GM23338 (cell line): Measurements from ENCODE around the gene CLEC7A. TPM values are rescaled to one million over a fixed set of nuclear protein-coding genes. Genes with fewer than 3 reads are reported as not detected.

Experiments
- ATAC-seq: fragments of 200-7000 bp; cut with Tn5 transposase; 3 replicates; pipeline ENCODE4 v1.9.1; 2020
- DNase-seq: peaks from one replicate; pipeline ENCODE4 v3.0.0-alpha.2; 2015; ENCODE audit warnings: low spot score
- H2AFZ ChIP-seq: fragments of 200-600 bp; sonication (generic); 2 replicates; pipeline ENCODE4 v1.8.0; 2016; ENCODE audit warnings: antibody characterized with exemption, mild to moderate bottlenecking, moderate library complexity
- H3F3A ChIP-seq: fragments of 200-600 bp; sonication (generic); replicated peaks from 2 replicates; pipeline ENCODE4 v1.8.0; 2017; ENCODE audit warnings: antibody characterized with exemption, mixed run types, low read depth
- H3K27ac ChIP-seq: fragments of 200-600 bp; sonication (generic); 2 replicates; pipeline ENCODE4 v1.6.1; 2016; ENCODE audit warnings: low read depth
- H3K27me3 ChIP-seq: fragments of 200-600 bp; sonication (generic); 2 replicates; pipeline ENCODE4 v1.8.0; 2016; ENCODE audit warnings: mild to moderate bottlenecking, mixed run types, moderate library complexity; ENCODE audit not compliant: insufficient read depth
- H3K36me3 ChIP-seq: fragments of 200-600 bp; sonication (generic); 2 replicates; pipeline ENCODE4 v1.8.0; 2016; ENCODE audit warnings: mild to moderate bottlenecking; ENCODE audit not compliant: insufficient read depth
- H3K4me1 ChIP-seq: fragments of 200-600 bp; sonication (generic); 2 replicates; pipeline ENCODE4 v1.8.0; 2016; ENCODE audit warnings: mild to moderate bottlenecking, moderate library complexity; ENCODE audit not compliant: insufficient read depth
- H3K4me2 ChIP-seq: fragments of 200-600 bp; sonication (generic); 2 replicates; pipeline ENCODE4 v1.7.1; 2017; ENCODE audit warnings: mixed run types
- H3K4me3 ChIP-seq: fragments of 200-600 bp; sonication (generic); 2 replicates; pipeline ENCODE4 v1.6.1; 2016; ENCODE audit warnings: mixed run types
- H3K79me2 ChIP-seq: fragments of 200-600 bp; sonication (generic); replicated peaks from 2 replicates; pipeline ENCODE4 v1.8.0; 2017; ENCODE audit warnings: mild to moderate bottlenecking; ENCODE audit not compliant: insufficient read depth
- H3K9me2 ChIP-seq: fragments of 200-600 bp; sonication (generic); 2 replicates; pipeline ENCODE4 v1.8.0; 2017; ENCODE audit not compliant: insufficient read depth
- H4K20me1 ChIP-seq: fragments of 200-600 bp; sonication (generic); replicated peaks from 2 replicates; pipeline ENCODE4 v1.8.0; 2017; ENCODE audit warnings: mild to moderate bottlenecking; ENCODE audit not compliant: insufficient read depth
- H3K27ac Mint-ChIP-seq: 2 replicates; pipeline ENCODE4 v1.8.0; 2020; ENCODE audit warnings: inconsistent platforms, mild to moderate bottlenecking, moderate library complexity, mixed read lengths
- H3K27me3 Mint-ChIP-seq: 3 replicates; pipeline ENCODE4 v1.8.0; 2022; ENCODE audit warnings: low read depth, mild to moderate bottlenecking, moderate library complexity, mixed read lengths, inconsistent platforms; ENCODE audit not compliant: insufficient read depth, poor library complexity
- H3K36me3 Mint-ChIP-seq: 3 replicates; pipeline ENCODE4 v1.8.0; 2021; ENCODE audit warnings: low read depth, mild to moderate bottlenecking, inconsistent platforms, moderate library complexity, mixed read lengths
- H3K4me1 Mint-ChIP-seq: 3 replicates; pipeline ENCODE4 v1.8.0; 2020; ENCODE audit warnings: mild to moderate bottlenecking, inconsistent platforms, mixed read lengths
- H3K4me3 Mint-ChIP-seq: 3 replicates; pipeline ENCODE4 v1.8.0; 2021; ENCODE audit warnings: moderate library complexity, mild to moderate bottlenecking, inconsistent platforms, mixed read lengths
- H3K9me3 Mint-ChIP-seq: 3 replicates; pipeline ENCODE4 v1.8.0; 2020; ENCODE audit warnings: moderate library complexity, mild to moderate bottlenecking, inconsistent platforms, mixed read lengths
- CREB1 ChIP-seq: fragments of 250-450 bp; sonication (Bioruptor Pico); IDR thresholded peaks from 2 replicates; pipeline ENCODE4 v1.5.0; 2020; ENCODE audit warnings: low read depth, mild to moderate bottlenecking, moderate library complexity
- CTCF ChIP-seq, 2 experiments: fragments of 200-600 bp in 1 of 2; sonication (generic) in 1 of 2; conservative IDR thresholded peaks; 2 replicates each; pipeline versions ENCODE4 v1.5.1 to v1.6.1; 2016 to 2017; ENCODE audit warnings: antibody characterized with exemption in 2 of 2, low read depth in 2 of 2, mild to moderate bottlenecking in 2 of 2, moderate library complexity in 1 of 2
- ETS1 ChIP-seq: IDR thresholded peaks from 2 replicates; pipeline ENCODE4 v1.6.1; 2016; ENCODE audit warnings: antibody characterized with exemption
- EZH2 ChIP-seq: fragments of 200-600 bp; sonication (generic); IDR thresholded peaks from one replicate; pipeline ENCODE4 v1.8.0; 2017; ENCODE audit warnings: antibody characterized with exemption, mild to moderate bottlenecking, low read depth; ENCODE audit not compliant: unreplicated experiment
- EZH2phosphoT487 ChIP-seq: fragments of 200-600 bp; sonication (generic); IDR thresholded peaks from one replicate; pipeline ENCODE4 v1.8.1; 2018; ENCODE audit warnings: antibody characterized with exemption; ENCODE audit not compliant: unreplicated experiment
- JUNB ChIP-seq: IDR thresholded peaks from one replicate; pipeline ENCODE4 v1.6.1; 2016; ENCODE audit warnings: antibody characterized with exemption; ENCODE audit not compliant: unreplicated experiment
- NANOG ChIP-seq: IDR thresholded peaks from 2 replicates; pipeline ENCODE4 v1.6.1; 2016; ENCODE audit warnings: antibody characterized with exemption, borderline replicate concordance
- POLR2AphosphoS5 ChIP-seq: IDR thresholded peaks from 2 replicates; pipeline ENCODE4 v1.6.1; 2016; ENCODE audit warnings: antibody characterized with exemption, low read depth
- REST ChIP-seq: IDR thresholded peaks from one replicate; pipeline ENCODE4 v1.6.1; 2018; ENCODE audit warnings: antibody characterized with exemption; ENCODE audit not compliant: unreplicated experiment
- STAT1 ChIP-seq: IDR thresholded peaks from one replicate; pipeline ENCODE4 v1.6.1; 2016; ENCODE audit warnings: antibody characterized with exemption; ENCODE audit not compliant: unreplicated experiment
- ZNF114 ChIP-seq: fragments of 250-450 bp; sonication (Bioruptor Pico); IDR thresholded peaks from 2 replicates; pipeline ENCODE4 v1.5.0; 2020; ENCODE audit warnings: mild to moderate bottlenecking, moderate library complexity
- ZNF331 ChIP-seq: fragments of 250-450 bp; sonication (Bioruptor Pico); IDR thresholded peaks from 2 replicates; pipeline ENCODE4 v1.5.0; 2020; ENCODE audit warnings: low read depth, mild to moderate bottlenecking, moderate library complexity
- ZNF462 ChIP-seq: fragments of 250-450 bp; sonication (Bioruptor Pico); IDR thresholded peaks from 2 replicates; pipeline ENCODE4 v1.5.0; 2020; ENCODE audit warnings: mild to moderate bottlenecking, moderate library complexity
- polyA plus RNA-seq: library from polyadenylated mRNA; unstranded; fragments of >200 nt; fragmentation: Nextera tagmentation; extraction: Ambion mirVana; gene quantifications from 2 replicates; pipeline ENCODE4 v1.2.1, GENCODE V29; 2016
- total RNA-seq: library from RNA; depleted of rRNA; stranded (reverse); fragments of >200 nt; shearing (Covaris generic); gene quantifications from 2 replicates; pipeline ENCODE4 v1.2.3, GENCODE V29; 2014

The CLEC7A gene
- total and polyA plus RNA-seq, 2 experiments from 2014 or later = 0.39 TPM; not detected in 1

GRCh38 chr12:10167599-10167998 lies 37.6 kb upstream of the CLEC7A start:
- H2AFZ ChIP-seq = peak overlapping the region; percentile 38; the same call in 1 of the 2 replicates
- H3K4me2 ChIP-seq = no peak overlapping the region
- H4K20me1 ChIP-seq = no peaks in the 10 kb centered on the region
- no peaks in the 10 kb centered on the region for H3K27me3 ChIP-seq
- no peak for ATAC-seq
- H3K4me1 ChIP-seq = no peaks in the 10 kb centered on the region
- no peaks in the 10 kb centered on the region for H3K9me3 Mint-ChIP-seq
- TF ChIP-seq CREB1 (CRISPR knock-in tag) = no peak
- TF ChIP-seq ETS1 = no peak
- TF ChIP-seq REST = no peak
- no peak for TF ChIP-seq ZNF462 (CRISPR knock-in tag)
- TF ChIP-seq JUNB = no peak
- no peak for TF ChIP-seq EZH2phosphoT487
- TF ChIP-seq ZNF331 = no peak
- TF ChIP-seq NANOG = no peak
- no peak for TF ChIP-seq POLR2AphosphoS5
- no peak for TF ChIP-seq STAT1
- TF ChIP-seq CTCF (conservative IDR thresholded peaks at IDR 0.05; ENCODE audit: low read depth in 2 of 2) = no peak
- no peak for TF ChIP-seq EZH2
- no peak for TF ChIP-seq ZNF114
- H3K9me2 ChIP-seq = no peaks in the 10 kb centered on the region
- no peaks in the 10 kb centered on the region for H3F3A ChIP-seq
- no peak overlapping the region for H3K4me3 ChIP-seq
- no peaks in the 10 kb centered on the region for H3K27me3 Mint-ChIP-seq
- H3K4me1 Mint-ChIP-seq = no peaks in the 10 kb centered on the region; the same call in 2 of the 3 replicates
- DNase-seq = no peak
- no peaks in the 10 kb centered on the region for H3K36me3 ChIP-seq
- H3K4me3 Mint-ChIP-seq = no peak overlapping the region
- H3K27ac ChIP-seq = no peak overlapping the region
- H3K79me2 ChIP-seq = no peaks in the 10 kb centered on the region
- H3K27ac Mint-ChIP-seq = no peak overlapping the region
- no peaks in the 10 kb centered on the region for H3K36me3 Mint-ChIP-seq
